Stomach smooth muscle (tissue), 2 donors: ENCODE data around the gene IER3IP1.
"Not testable (repeated sequence)": the region's sequence is repeated elsewhere in the genome, so short reads cannot be mapped to it uniquely, and the experiment has no call there.

ENCODE experiments used
- H3K27ac ChIP-seq: one replicate; pipeline ENCODE4 v1.7.0; 2013; ENCODE audit warnings: mild to moderate bottlenecking, low read length, inconsistent platforms
- H3K27me3 ChIP-seq, 2 donors: one replicate each; pipeline ENCODE4 v1.7.0; 2013; ENCODE audit warnings: low read length in 2 of 2; ENCODE audit not compliant: insufficient read depth in 2 of 2, control insufficient read depth in 1 of 2
- H3K36me3 ChIP-seq, 2 donors: one replicate each; pipeline ENCODE4 v1.7.0; 2013; ENCODE audit warnings: low read length in 2 of 2; ENCODE audit not compliant: control insufficient read depth in 2 of 2, insufficient read depth in 2 of 2
- H3K4me1 ChIP-seq: one replicate; pipeline ENCODE4 v1.7.0; 2013; ENCODE audit warnings: low read length; ENCODE audit not compliant: control insufficient read depth, insufficient read depth
- H3K4me3 ChIP-seq, 2 donors: one replicate each; pipeline ENCODE4 v1.7.0; 2013; ENCODE audit warnings: low read length in 2 of 2
- H3K9ac ChIP-seq, 2 donors: one replicate each; pipeline ENCODE4 v1.7.0; 2013; ENCODE audit warnings: low read length in 2 of 2, mild to moderate bottlenecking in 1 of 2
- H3K9me3 ChIP-seq, 2 donors: one replicate each; pipeline ENCODE4 v1.7.0; 2013; ENCODE audit warnings: low read length in 2 of 2; ENCODE audit not compliant: control insufficient read depth in 2 of 2
- donor health status: healthy.
- donor health status: Pancreatic carcinoma.

IER3IP1 gene

GRCh38 chr18:47182156-47182555 is 6.0 kb upstream of the IER3IP1 start:
- H3K27ac ChIP-seq, H3K4me1 ChIP-seq, H3K27me3 ChIP-seq: not testable (repeated sequence)

GRCh38 chr18:47180765-47181164 is 4.6 kb upstream of the IER3IP1 start:
- no peaks in the 10 kb centered on the region for H3K9me3 ChIP-seq
- H3K9ac ChIP-seq = no peak overlapping the region
- H3K4me1 ChIP-seq = no peaks in the 10 kb centered on the region
- H3K4me3 ChIP-seq = no peak overlapping the region
- H3K36me3 ChIP-seq = no peaks in the 10 kb centered on the region
- no peak overlapping the region for H3K27ac ChIP-seq
- H3K27me3 ChIP-seq = no peaks in the 10 kb centered on the region

More at GRCh38 chr18:47182156-47182555, 6.0 kb upstream of the IER3IP1 start:
- H3K9me3 ChIP-seq, H3K36me3 ChIP-seq, H3K9ac ChIP-seq, H3K4me3 ChIP-seq: not testable (repeated sequence)

- Histone ChIP-seq H3K9ac (no peak overlapping the region), H3K9me3 (no peaks in the 10 kb centered on the region), H3K27ac (no peak overlapping the region), H3K36me3 (no peaks in the 10 kb centered on the region), H3K4me3 (no peak overlapping the region), H3K27me3 (no peaks in the 10 kb centered on the region), H3K4me1 (peaks cover 5% of the 10 kb centered on the region)
Observed at GRCh38 chr18:47179520-47179919, 3.4 kb upstream of the IER3IP1 start.

- H3K9ac ChIP-seq = peak overlapping the region; percentile 86 to 92
- H3K27ac ChIP-seq = peak overlapping the region; percentile 58
- no peaks in the 10 kb centered on the region for H3K9me3 ChIP-seq
- H3K4me3 ChIP-seq = peak overlapping the region; percentile 80 to 87
- peaks cover 11% of the 10 kb centered on the region for H3K4me1 ChIP-seq
- H3K27me3 ChIP-seq = no peaks in the 10 kb centered on the region
- H3K36me3 ChIP-seq = no peaks in the 10 kb centered on the region
Observed at GRCh38 chr18:47175283-47175897, 774 bp downstream of the IER3IP1 start.

- no peaks in the 10 kb centered on the region for H3K36me3 ChIP-seq
- H3K4me3 ChIP-seq = peak overlapping the region; percentile 80 to 87
- H3K4me1 ChIP-seq = peaks cover 11% of the 10 kb centered on the region
- peak overlapping the region; percentile 86 to 92 for H3K9ac ChIP-seq
- no peaks in the 10 kb centered on the region for H3K9me3 ChIP-seq
- no peak overlapping the region for H3K27ac ChIP-seq
- no peaks in the 10 kb centered on the region for H3K27me3 ChIP-seq
Observed at GRCh38 chr18:47174545-47175116, 1.5 kb downstream of the IER3IP1 start.

- Histone ChIP-seq H3K27me3 (no peaks in the 10 kb centered on the region), H3K4me3 (no peak overlapping the region), H3K9me3 (no peaks in the 10 kb centered on the region), H3K36me3 (no peaks in the 10 kb centered on the region), H3K27ac (no peak overlapping the region), H3K9ac (no peak overlapping the region), H3K4me1 (peaks cover 11% of the 10 kb centered on the region)
Observed at GRCh38 chr18:47172476-47172875, 3.7 kb downstream of the IER3IP1 start.

- Histone ChIP-seq H3K27ac (no peak overlapping the region), H3K9me3 (no peaks in the 10 kb centered on the region), H3K4me3 (no peak overlapping the region), H3K36me3 (no peaks in the 10 kb centered on the region), H3K27me3 (no peaks in the 10 kb centered on the region), H3K4me1 (no peaks in the 10 kb centered on the region), H3K9ac (no peak overlapping the region)
Observed at GRCh38 chr18:47168913-47169312, 7.3 kb downstream of the IER3IP1 start.

- Histone ChIP-seq H3K9ac (no peak overlapping the region), H3K27ac (no peak overlapping the region), H3K27me3 (no peaks in the 10 kb centered on the region), H3K36me3 (no peaks in the 10 kb centered on the region), H3K9me3 (no peaks in the 10 kb centered on the region), H3K4me3 (no peak overlapping the region), H3K4me1 (no peaks in the 10 kb centered on the region)
Observed at GRCh38 chr18:47168509-47168908, 7.7 kb downstream of the IER3IP1 start.

- H3K9me3 ChIP-seq = no peaks in the 10 kb centered on the region
- no peaks in the 10 kb centered on the region for H3K36me3 ChIP-seq
- H3K4me3 ChIP-seq = no peak overlapping the region
Observed at GRCh38 chr18:47166294-47166693, 9.9 kb downstream of the IER3IP1 start.

GRCh38 chr18:47163241-47163640 is 12.9 kb downstream of the IER3IP1 start:
- no peak overlapping the region for H3K9ac ChIP-seq
- H3K27me3 ChIP-seq = no peaks in the 10 kb centered on the region
- H3K9me3 ChIP-seq = no peaks in the 10 kb centered on the region
- H3K4me1 ChIP-seq = no peaks in the 10 kb centered on the region
- H3K27ac ChIP-seq = no peak overlapping the region
- no peaks in the 10 kb centered on the region for H3K36me3 ChIP-seq
- H3K4me3 ChIP-seq = no peak overlapping the region

More at GRCh38 chr18:47166294-47166693, 9.9 kb downstream of the IER3IP1 start:
- Histone ChIP-seq H3K27ac (no peak overlapping the region), H3K9ac (no peak overlapping the region), H3K27me3 (no peaks in the 10 kb centered on the region), H3K4me1 (no peaks in the 10 kb centered on the region)

- Histone ChIP-seq H3K27ac (no peak overlapping the region), H3K9me3 (no peaks in the 10 kb centered on the region), H3K36me3 (no peaks in the 10 kb centered on the region), H3K27me3 (no peaks in the 10 kb centered on the region), H3K4me3 (no peak overlapping the region), H3K9ac (no peak overlapping the region), H3K4me1 (no peaks in the 10 kb centered on the region)
Observed at GRCh38 chr18:47160256-47160655, 15.9 kb downstream of the IER3IP1 start.
